IMR-90 (cell line): ENCODE results near the gene NTRK3. TPM values are rescaled to one million over a fixed set of nuclear protein-coding genes. Genes with fewer than 3 reads are reported as not detected.

Experiments used
- ATAC-seq: fragments of 200-7000 bp; cut with Tn5 transposase; 2 replicates; pipeline ENCODE4 v1.9.1; 2020; ENCODE audit warnings: low read depth, mild to moderate bottlenecking, moderate library complexity
- BruUV-seq: library from RNA; stranded (reverse); fragments of 400-500 nt; replicated peaks from 2 replicates; lab custom pipeline; 2021; lab: Mats Ljungman, UMichigan
- CTCF ChIA-PET: fragments of 300-600 bp; formaldehyde crosslinking; extraction: SDS; loops from one replicate; lab custom pipeline; 2021; ENCODE audit warnings: antibody characterized with exemption; lab: Yijun Ruan, JAX
- POLR2A ChIA-PET: fragments of 300-600 bp; sonication (Branson Sonifier 250); formaldehyde crosslinking; loops from one replicate; lab custom pipeline; 2022; ENCODE audit warnings: antibody characterized with exemption; ENCODE audit not compliant: unreplicated experiment; lab: Charles Lee
- DNase-seq: peaks from one replicate; pipeline ENCODE4 v3.0.0; 2013
- H2AFZ ChIP-seq: replicated peaks from 2 replicates; pipeline ENCODE3; 2013; ENCODE audit warnings: low read length, mild to moderate bottlenecking; ENCODE audit not compliant: poor library complexity
- H2AK5ac ChIP-seq: 2 replicates; pipeline ENCODE4 v1.6.1; 2013; ENCODE audit warnings: low read depth, low read length, inconsistent platforms
- H2AK9ac ChIP-seq: replicated peaks from 2 replicates; pipeline ENCODE3; 2013; ENCODE audit warnings: mild to moderate bottlenecking, low read depth, low read length, moderate library complexity; ENCODE audit not compliant: poor library complexity
- H2BK120ac ChIP-seq: 2 replicates; pipeline ENCODE4 v1.6.1; 2013; ENCODE audit warnings: low read depth, low read length, inconsistent platforms
- H2BK15ac ChIP-seq: 3 replicates; pipeline ENCODE4 v1.6.1; 2013; ENCODE audit warnings: low read depth, low read length, inconsistent platforms
- H2BK20ac ChIP-seq: 2 replicates; pipeline ENCODE4 v1.6.1; 2013; ENCODE audit warnings: low read depth, mild to moderate bottlenecking, inconsistent platforms, low read length, moderate library complexity
- H2BK5ac ChIP-seq: 2 replicates; pipeline ENCODE4 v1.6.1; 2013; ENCODE audit warnings: mild to moderate bottlenecking, low read depth, low read length, inconsistent platforms; ENCODE audit not compliant: poor library complexity, severe bottlenecking
- H3K14ac ChIP-seq: replicated peaks from 2 replicates; pipeline ENCODE4 v1.6.1; 2013; ENCODE audit warnings: low read depth, low read length, inconsistent platforms
- H3K18ac ChIP-seq: 2 replicates; pipeline ENCODE4 v1.6.1; 2013; ENCODE audit warnings: low read depth, low read length, control low read depth
- H3K23ac ChIP-seq: 2 replicates; pipeline ENCODE4 v1.6.1; 2013; ENCODE audit warnings: low read depth, low read length, inconsistent platforms
- H3K27ac ChIP-seq: 2 replicates; pipeline ENCODE4 v1.5.1; 2013; ENCODE audit warnings: mild to moderate bottlenecking, control low read depth, low read length; ENCODE audit not compliant: insufficient read depth
- H3K27me3 ChIP-seq: 2 replicates; pipeline ENCODE4 v1.6.1; 2013; ENCODE audit warnings: low read length; ENCODE audit not compliant: control insufficient read depth, insufficient read depth
- H3K36me3 ChIP-seq: 2 replicates; pipeline ENCODE4 v1.6.1; 2013; ENCODE audit warnings: low read length, mixed read lengths; ENCODE audit not compliant: control insufficient read depth, insufficient read depth
- H3K4ac ChIP-seq: 2 replicates; pipeline ENCODE4 v1.6.1; 2013; ENCODE audit warnings: low read depth, low read length, inconsistent platforms
- H3K4me1 ChIP-seq: 2 replicates; pipeline ENCODE4 v1.6.1; 2013; ENCODE audit warnings: low read length, mixed read lengths; ENCODE audit not compliant: control insufficient read depth, insufficient read depth
- H3K4me2 ChIP-seq: 2 replicates; pipeline ENCODE4 v1.6.1; 2013; ENCODE audit warnings: low read depth, mild to moderate bottlenecking, control low read depth, low read length, moderate library complexity
- H3K4me3 ChIP-seq: 2 replicates; pipeline ENCODE4 v1.5.1; 2013; ENCODE audit warnings: low read depth, mild to moderate bottlenecking, control low read depth, low read length, moderate library complexity; ENCODE audit not compliant: insufficient read depth
- H3K56ac ChIP-seq: 2 replicates; pipeline ENCODE4 v1.6.1; 2013; ENCODE audit warnings: low read length, inconsistent platforms; ENCODE audit not compliant: insufficient read depth; ENCODE audit errors: extremely low read depth
- H3K79me1 ChIP-seq, 2 experiments: 2 replicates each; pipeline ENCODE4 v1.6.1; 2013; ENCODE audit warnings: low read length in 2 of 2, inconsistent platforms in 1 of 2, low read depth in 1 of 2
- H3K9ac ChIP-seq: 2 replicates; pipeline ENCODE4 v1.6.1; 2013; ENCODE audit warnings: low read depth, low read length, control low read depth
- H3K9me1 ChIP-seq: 2 replicates; pipeline ENCODE4 v1.6.1; 2013; ENCODE audit warnings: low read length, inconsistent platforms; ENCODE audit not compliant: insufficient read depth
- H3K9me3 ChIP-seq: 2 replicates; pipeline ENCODE4 v1.6.1; 2013; ENCODE audit warnings: low read length; ENCODE audit not compliant: control insufficient read depth, insufficient read depth
- H4K20me1 ChIP-seq: 2 replicates; pipeline ENCODE4 v1.6.1; 2013; ENCODE audit warnings: low read length, inconsistent platforms; ENCODE audit not compliant: insufficient read depth
- H4K5ac ChIP-seq: 2 replicates; pipeline ENCODE4 v1.6.1; 2013; ENCODE audit warnings: mild to moderate bottlenecking, low read depth, low read length, control low read depth
- H4K8ac ChIP-seq, 2 experiments: 2 replicates each; pipeline ENCODE4 v1.6.1; 2013; ENCODE audit warnings: low read depth in 2 of 2, low read length in 2 of 2, control low read depth in 1 of 2, inconsistent platforms in 1 of 2
- H4K91ac ChIP-seq: 2 replicates; pipeline ENCODE4 v1.6.1; 2013; ENCODE audit warnings: low read depth, low read length, inconsistent platforms; ENCODE audit not compliant: insufficient read depth
- CEBPB ChIP-seq: IDR thresholded peaks from 2 replicates; pipeline ENCODE4 v1.6.1; 2012; ENCODE audit warnings: low read depth, low read length, improper control_type of control experiment
- MAFK ChIP-seq: IDR thresholded peaks from 2 replicates; pipeline ENCODE4 v1.6.1; 2012; ENCODE audit warnings: low read depth, low read length, improper control_type of control experiment
- NFE2L2 ChIP-seq: fragments of 150-350 bp; IDR thresholded peaks from 2 replicates; pipeline ENCODE4 v1.6.1; 2016; ENCODE audit warnings: low read depth, mild to moderate bottlenecking, low read length
- RFX5 ChIP-seq: IDR thresholded peaks from 2 replicates; pipeline ENCODE4 v1.8.0; 2012; ENCODE audit warnings: low read depth, mild to moderate bottlenecking, low read length, moderate library complexity
- SMC3 ChIP-seq: fragments of 150-350 bp; IDR thresholded peaks from 2 replicates; pipeline ENCODE4 v1.6.1; 2016; ENCODE audit warnings: low read depth, mild to moderate bottlenecking, antibody characterized with exemption, low read length, moderate library complexity
- WGBS, 2 experiments: methylation state at CpG; one replicate each; pipeline versions ENCODE4 v1.1.5 to v1.1.7; 2013; ENCODE audit warnings: missing lambda C conversion rate in 2 of 2; ENCODE audit not compliant: insufficient read length in 1 of 2; ENCODE audit errors: extremely low coverage in 2 of 2; 5-methylcytosine and 5-hydroxymethylcytosine counted together
- dilution Hi-C: fragments of 300-500 bp; cut with HindIII; formaldehyde crosslinking; loops from one replicate; pipeline ENCODE4 v1.14.3; 2018; ENCODE audit warnings: low sequenced_read_pairs; ENCODE audit not compliant: unreplicated experiment
- in situ Hi-C: fragments of 300-500 bp; cut with MboI; formaldehyde crosslinking; loops from 3 replicates; pipeline ENCODE4 v1.14.3; 2019; ENCODE audit warnings: low sequenced_read_pairs, inconsistent platforms, mixed read lengths
- intact Hi-C: fragments of 100-400 bp; cut with micrococcal nuclease; formaldehyde crosslinking; loops from 2 replicates; pipeline ENCODE4 v1.10.0; 2022
- polyA plus RNA-seq, 3 experiments: library from polyadenylated mRNA; depleted of rRNA; stranded (reverse); fragments of >200 nt; gene quantifications; 2 replicates each; pipeline ENCODE4 v1.2.3, GENCODE V29; 2012; ENCODE audit warnings: low replicate concordance in 1 of 3
- total RNA-seq: library from RNA; depleted of rRNA; stranded (reverse); fragments of >200 nt; gene quantifications from 2 replicates; pipeline ENCODE4 v1.2.3, GENCODE V29; 2012
- TF ChIP-seq, protein P1 (sequence below): conservative IDR thresholded peaks from 2 replicates; pipeline ENCODE4 v1.5.1; 2012; ENCODE audit warnings: mild to moderate bottlenecking, low read depth, low read length, improper control_type of control experiment

The NTRK3 gene
- total and polyA plus RNA-seq, 2 of the 4 experiments (the other 2 are of a cell fraction): under 0.01 to 0.15 TPM

DNA sequence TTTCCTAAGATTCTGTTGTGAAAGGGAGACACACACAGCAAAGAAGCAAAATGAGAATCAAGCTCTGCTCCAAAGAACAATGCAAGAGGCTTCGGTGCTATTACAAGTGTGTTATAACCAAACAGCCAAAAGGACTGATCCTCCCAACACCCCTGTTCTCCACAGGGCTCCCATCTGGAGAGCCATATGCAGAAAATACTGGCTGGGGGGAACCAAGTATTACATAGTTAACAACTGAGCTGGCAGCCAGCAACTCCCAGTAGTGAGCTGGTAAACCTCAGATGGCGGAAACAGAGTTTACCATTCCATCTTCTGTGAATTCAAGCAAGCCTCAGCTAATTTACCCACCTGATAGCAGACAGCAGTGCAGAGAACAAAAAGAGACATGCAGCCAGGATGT is 156.4 kb downstream of the NTRK3 start:
- ChIA-PET CTCF (no interaction called here), POLR2A (no interaction called here)
- intact Hi-C loops: no loop called here
- H3K27me3 ChIP-seq: no peaks in the 10 kb centered on the region
- peaks cover 20% of the 10 kb centered on the region for H3K9me3 ChIP-seq
- H3K4me3 ChIP-seq: no peak overlapping the region
- H3K4ac ChIP-seq: no peak overlapping the region
- H3K36me3 ChIP-seq: no peaks in the 10 kb centered on the region
- H3K23ac ChIP-seq: no peak overlapping the region
- H2BK120ac ChIP-seq: no peak overlapping the region
- H3K56ac ChIP-seq: no peak overlapping the region
- H2BK5ac ChIP-seq: no peak overlapping the region
- H4K5ac ChIP-seq: no peak overlapping the region
- TF ChIP-seq CEBPB (no peak), NFE2L2 (no peak), RFX5 (no peak), SMC3 (no peak), MAFK (no peak)
- TF ChIP-seq, protein P1, sequence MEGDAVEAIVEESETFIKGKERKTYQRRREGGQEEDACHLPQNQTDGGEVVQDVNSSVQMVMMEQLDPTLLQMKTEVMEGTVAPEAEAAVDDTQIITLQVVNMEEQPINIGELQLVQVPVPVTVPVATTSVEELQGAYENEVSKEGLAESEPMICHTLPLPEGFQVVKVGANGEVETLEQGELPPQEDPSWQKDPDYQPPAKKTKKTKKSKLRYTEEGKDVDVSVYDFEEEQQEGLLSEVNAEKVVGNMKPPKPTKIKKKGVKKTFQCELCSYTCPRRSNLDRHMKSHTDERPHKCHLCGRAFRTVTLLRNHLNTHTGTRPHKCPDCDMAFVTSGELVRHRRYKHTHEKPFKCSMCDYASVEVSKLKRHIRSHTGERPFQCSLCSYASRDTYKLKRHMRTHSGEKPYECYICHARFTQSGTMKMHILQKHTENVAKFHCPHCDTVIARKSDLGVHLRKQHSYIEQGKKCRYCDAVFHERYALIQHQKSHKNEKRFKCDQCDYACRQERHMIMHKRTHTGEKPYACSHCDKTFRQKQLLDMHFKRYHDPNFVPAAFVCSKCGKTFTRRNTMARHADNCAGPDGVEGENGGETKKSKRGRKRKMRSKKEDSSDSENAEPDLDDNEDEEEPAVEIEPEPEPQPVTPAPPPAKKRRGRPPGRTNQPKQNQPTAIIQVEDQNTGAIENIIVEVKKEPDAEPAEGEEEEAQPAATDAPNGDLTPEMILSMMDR: no peak
- H4K91ac ChIP-seq: no peak overlapping the region
- H2AFZ ChIP-seq: no peak overlapping the region
- no TSS peak for BruUV-seq
- H2BK15ac ChIP-seq: no peak overlapping the region
- no peaks in the 10 kb centered on the region for H3K79me1 ChIP-seq
- H4K20me1 ChIP-seq: no peaks in the 10 kb centered on the region
- dilution Hi-C loops: no loop called here
- H3K27ac ChIP-seq: no peak overlapping the region
- H2AK5ac ChIP-seq: no peak overlapping the region
- no peaks in the 10 kb centered on the region for H3K4me1 ChIP-seq
- H3K4me2 ChIP-seq: no peak overlapping the region
- ATAC-seq: no peak
- no peak overlapping the region for H2BK20ac ChIP-seq
- H3K9ac ChIP-seq: no peak overlapping the region
- no peak overlapping the region for H4K8ac ChIP-seq
- no peak overlapping the region for H2AK9ac ChIP-seq
- H3K18ac ChIP-seq: no peak overlapping the region
- WGBS, 2 experiments: 80% methylated on average over 1 of the region's 2 CpGs; no CpG with 5 or more reads in 1 of the 2 experiments
- no peak overlapping the region for H3K14ac ChIP-seq
- in situ Hi-C loops: no loop called here
- DNase-seq: no peak
- H3K9me1 ChIP-seq: no peaks in the 10 kb centered on the region
